ENCODE results near the gene TRIM68. TPM values are rescaled to one million over a fixed set of nuclear protein-coding genes. Genes with fewer than 3 reads are reported as not detected.
A peak's percentile ranks its signal among the peaks of the same experiment; 100 is the strongest.

TRIM68 gene
- 10 to 100 TPM; 14.9 to 15.9 TPM for total RNA-seq

- Mint-ChIP-seq H3K36me3 (peaks cover 13% of the 10 kb centered on the region), H3K9me3 (ENCODE audit: low read depth) (no peaks in the 10 kb centered on the region), H3K4me3 (peak within 1 kb of the TSS; percentile 87), H3K4me1 (peaks cover 41% of the 10 kb centered on the region), H3K27ac (peak within 1 kb of the TSS; percentile 92), H3K27me3 (no peaks in the 10 kb centered on the region)
- DNase-seq: peak; percentile 97
- CTCF ChIA-PET: interaction anchor here (0.6 to 4.8 kb wide), 4 partner anchors 402 to 474 kb away, joined by 3 to 21 read pairs (median 4); no protein-coding TSS in a partner anchor
- peak; percentile 100 for ATAC-seq
Observed at GRCh38 chr11:4607781-4608666, at the start of gene TRIM68. TSS of gene TRIM68 (minus strand) at chr11:4608231. CDS start at chr11:4605504, 2,727 bp downstream.

GRCh38 chr11:4654635-4655369 lies 46.8 kb upstream of the TRIM68 start:
- Mint-ChIP-seq H3K27me3 (peaks cover 13% of the 10 kb centered on the region), H3K36me3 (no peaks in the 10 kb centered on the region), H3K4me3 (no peak overlapping the region), H3K9me3 (ENCODE audit: low read depth) (no peaks in the 10 kb centered on the region), H3K27ac (peak overlapping the region; percentile 34), H3K4me1 (no peaks in the 10 kb centered on the region)
- DNase-seq (no peak), ATAC-seq (peak; percentile 66)
- CTCF ChIA-PET: no interaction called here

DNA sequence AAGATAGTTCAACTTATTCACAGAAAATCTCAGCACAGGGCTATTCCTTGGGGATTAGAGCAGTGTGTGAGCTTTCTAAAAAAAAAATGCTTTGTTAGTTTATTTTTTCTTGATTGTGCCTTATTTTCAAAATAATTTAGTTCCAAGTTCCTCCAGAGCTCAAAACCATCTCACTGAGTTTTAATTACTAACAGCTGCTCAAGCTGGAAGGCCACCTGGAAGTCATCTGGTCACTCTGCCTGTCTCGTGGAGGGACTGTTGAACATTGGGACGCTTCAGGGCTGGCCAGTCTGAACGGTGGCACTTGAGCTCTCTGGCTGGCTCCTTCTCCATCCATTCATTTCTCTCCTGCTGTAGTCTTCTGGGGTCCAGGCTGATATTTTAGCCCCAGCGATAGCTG lies 39.7 kb upstream of the TRIM68 start:
- Mint-ChIP-seq H3K27ac (no peak overlapping the region), H3K4me3 (no peak overlapping the region), H3K9me3 (ENCODE audit: low read depth) (no peaks in the 10 kb centered on the region), H3K36me3 (no peaks in the 10 kb centered on the region), H3K4me1 (no peaks in the 10 kb centered on the region), H3K27me3 (peaks cover 14% of the 10 kb centered on the region)
- CTCF ChIA-PET: interaction anchor here (1.3 kb wide), 1 partner anchor 11 kb away, joined by 5 read pairs; the partner anchor contains the start of gene OR51D1
- no peak for ATAC-seq
- DNase-seq: no peak

DNA sequence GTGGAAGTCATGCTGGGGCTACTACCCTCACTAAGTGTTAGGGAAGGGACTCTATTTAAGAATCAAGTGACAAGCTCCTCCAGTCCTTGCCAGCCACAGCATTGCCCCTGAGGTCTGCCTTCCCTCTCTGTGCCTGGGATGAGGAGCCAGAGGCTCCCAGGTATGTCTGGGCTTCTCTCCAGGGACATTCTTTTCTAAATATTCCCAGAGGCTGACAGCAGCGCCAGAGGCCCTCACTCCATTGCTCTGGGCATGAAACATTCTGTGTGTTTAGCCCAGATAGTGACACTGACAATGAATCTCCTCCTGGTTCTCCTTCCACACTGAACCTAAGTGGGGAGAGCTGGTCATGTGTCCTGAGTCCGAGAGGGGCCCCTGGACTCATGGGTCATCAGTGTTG lies 37.9 kb upstream of the TRIM68 start:
- ATAC-seq (no peak), DNase-seq (no peak)
- Mint-ChIP-seq H3K4me1 (no peaks in the 10 kb centered on the region), H3K9me3 (ENCODE audit: low read depth) (no peaks in the 10 kb centered on the region), H3K36me3 (no peaks in the 10 kb centered on the region), H3K27ac (no peak overlapping the region), H3K27me3 (peaks cover 12% of the 10 kb centered on the region), H3K4me3 (no peak overlapping the region)
- CTCF ChIA-PET: interaction anchor here (1.0 kb wide), 1 partner anchor 9 kb away, joined by 3 read pairs; the partner anchor contains the start of gene OR51D1

- no peaks in the 10 kb centered on the region for H3K4me1 Mint-ChIP-seq
- CTCF ChIA-PET: no interaction called here
Observed at GRCh38 chr11:4644233-4644632, 36.2 kb upstream of the TRIM68 start.

DNA sequence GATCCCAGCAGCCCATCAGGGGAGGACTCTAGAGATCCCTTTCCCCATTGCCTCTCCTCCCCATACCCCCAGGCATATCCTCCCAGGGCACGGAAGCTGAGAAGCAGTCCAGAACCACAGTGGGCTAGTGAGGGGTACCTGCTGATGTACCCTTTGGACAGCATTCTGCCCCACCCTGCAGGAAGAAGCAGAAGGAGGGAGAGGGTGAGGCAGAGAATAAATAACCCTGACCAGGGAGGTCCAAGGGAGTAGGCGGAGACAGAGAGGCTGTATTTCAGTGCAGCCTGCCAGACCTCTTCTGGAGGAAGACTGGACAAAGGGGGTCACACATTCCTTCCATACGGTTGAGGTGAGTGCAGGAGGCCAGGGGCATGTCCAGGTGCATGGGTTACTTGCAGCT lies 35.7 kb upstream of the TRIM68 start, which contains the start of gene OR51E1:
OR51E1 (plus strand) TSS at position 301 of the 400 bp plus-strand sequence. CDS start 8,545 bp downstream, outside the sequence.
- H3K9me3 Mint-ChIP-seq (ENCODE audit: low read depth): no peaks in the 10 kb centered on the region
- no peak within 1 kb of the TSS for H3K27ac Mint-ChIP-seq
- H3K4me3 Mint-ChIP-seq: no peak within 1 kb of the TSS
- CTCF ChIA-PET: no interaction called here
- H3K27me3 Mint-ChIP-seq: peaks cover 8% of the 10 kb centered on the region
- DNase-seq (no peak), ATAC-seq (no peak)
- H3K4me1 Mint-ChIP-seq: no peaks in the 10 kb centered on the region
- no peaks in the 10 kb centered on the region for H3K36me3 Mint-ChIP-seq

More at GRCh38 chr11:4644233-4644632, 36.2 kb upstream of the TRIM68 start:
- H3K27ac Mint-ChIP-seq: no peak overlapping the region
- H3K9me3 Mint-ChIP-seq (ENCODE audit: low read depth): no peaks in the 10 kb centered on the region
- no peak for DNase-seq
- H3K36me3 Mint-ChIP-seq: no peaks in the 10 kb centered on the region
- H3K27me3 Mint-ChIP-seq: peaks cover 8% of the 10 kb centered on the region
- no peak overlapping the region for H3K4me3 Mint-ChIP-seq
- no peak for ATAC-seq

- peaks cover 8% of the 10 kb centered on the region for H3K27me3 Mint-ChIP-seq
- no peaks in the 10 kb centered on the region for H3K36me3 Mint-ChIP-seq
- no peak overlapping the region for H3K4me3 Mint-ChIP-seq
- H3K9me3 Mint-ChIP-seq (ENCODE audit: low read depth): no peaks in the 10 kb centered on the region
- ATAC-seq (no peak), DNase-seq (no peak)
- no peak overlapping the region for H3K27ac Mint-ChIP-seq
- no peaks in the 10 kb centered on the region for H3K4me1 Mint-ChIP-seq
- CTCF ChIA-PET: no interaction called here
Observed at GRCh38 chr11:4643076-4643475, 35.0 kb upstream of the TRIM68 start.

- CTCF ChIA-PET: no interaction called here
- Mint-ChIP-seq H3K27me3 (peaks cover 8% of the 10 kb centered on the region), H3K9me3 (ENCODE audit: low read depth) (no peaks in the 10 kb centered on the region), H3K36me3 (no peaks in the 10 kb centered on the region), H3K4me3 (no peak overlapping the region), H3K27ac (no peak overlapping the region), H3K4me1 (no peaks in the 10 kb centered on the region)
- no peak for DNase-seq
- no peak for ATAC-seq
Observed at GRCh38 chr11:4642043-4642442, 34.0 kb upstream of the TRIM68 start.

DNA sequence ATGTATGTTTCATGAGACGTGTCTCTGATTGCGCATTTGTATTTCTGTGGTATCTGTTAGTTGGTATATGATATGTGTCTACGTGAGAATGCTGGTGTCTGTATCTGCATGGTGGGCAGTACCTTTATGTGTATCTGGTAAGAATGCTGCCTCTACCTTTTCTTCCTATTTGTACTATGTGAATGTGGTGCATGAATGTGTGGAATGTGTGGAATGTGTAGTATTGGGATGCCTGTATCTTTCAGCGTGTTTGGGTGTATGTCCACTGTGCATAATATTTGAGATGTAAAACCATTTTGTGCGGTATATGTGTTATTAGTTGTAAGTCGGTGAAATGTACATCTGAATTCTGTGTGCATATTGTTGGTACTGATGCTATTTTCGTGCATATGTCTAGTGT lies 33.5 kb upstream of the TRIM68 start:
- Mint-ChIP-seq H3K27ac (no peak overlapping the region), H3K4me3 (no peak overlapping the region), H3K36me3 (no peaks in the 10 kb centered on the region), H3K27me3 (peaks cover 8% of the 10 kb centered on the region), H3K9me3 (ENCODE audit: low read depth) (no peaks in the 10 kb centered on the region), H3K4me1 (no peaks in the 10 kb centered on the region)
- CTCF ChIA-PET: no interaction called here
- no peak for DNase-seq
- ATAC-seq: no peak

DNA sequence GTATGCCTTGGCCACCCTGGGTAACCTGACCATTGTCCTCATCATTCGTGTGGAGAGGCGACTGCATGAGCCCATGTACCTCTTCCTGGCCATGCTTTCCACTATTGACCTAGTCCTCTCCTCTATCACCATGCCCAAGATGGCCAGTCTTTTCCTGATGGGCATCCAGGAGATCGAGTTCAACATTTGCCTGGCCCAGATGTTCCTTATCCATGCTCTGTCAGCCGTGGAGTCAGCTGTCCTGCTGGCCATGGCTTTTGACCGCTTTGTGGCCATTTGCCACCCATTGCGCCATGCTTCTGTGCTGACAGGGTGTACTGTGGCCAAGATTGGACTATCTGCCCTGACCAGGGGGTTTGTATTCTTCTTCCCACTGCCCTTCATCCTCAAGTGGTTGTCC lies 31.9 kb upstream of the TRIM68 start:
- Mint-ChIP-seq H3K9me3 (ENCODE audit: low read depth) (no peaks in the 10 kb centered on the region), H3K4me1 (no peaks in the 10 kb centered on the region), H3K27me3 (peaks cover 6% of the 10 kb centered on the region), H3K4me3 (no peak overlapping the region), H3K27ac (no peak overlapping the region), H3K36me3 (no peaks in the 10 kb centered on the region)
- DNase-seq: no peak
- ATAC-seq: no peak
- CTCF ChIA-PET: no interaction called here

- H3K4me3 Mint-ChIP-seq: no peak overlapping the region
- DNase-seq: no peak
- no peak overlapping the region for H3K27ac Mint-ChIP-seq
- no peaks in the 10 kb centered on the region for H3K4me1 Mint-ChIP-seq
- H3K36me3 Mint-ChIP-seq: no peaks in the 10 kb centered on the region
- peaks cover 5% of the 10 kb centered on the region for H3K27me3 Mint-ChIP-seq
- CTCF ChIA-PET: interaction anchor here (1.0 to 3.6 kb wide), 11 partner anchors 8 to 450 kb away, joined by 3 to 17 read pairs (median 5); no protein-coding TSS in a partner anchor
- H3K9me3 Mint-ChIP-seq (ENCODE audit: low read depth): no peaks in the 10 kb centered on the region
- no peak for ATAC-seq
Observed at GRCh38 chr11:4637662-4638047, 29.6 kb upstream of the TRIM68 start.

GRCh38 chr11:4636962-4637661 lies 29.1 kb upstream of the TRIM68 start, which contains the start of gene OR51D1:
TSS of gene OR51D1 (plus strand) at chr11:4637477. CDS start at chr11:4639791, 2,314 bp downstream.
- no peak within 1 kb of the TSS for H3K4me3 Mint-ChIP-seq
- H3K9me3 Mint-ChIP-seq (ENCODE audit: low read depth): no peaks in the 10 kb centered on the region
- H3K36me3 Mint-ChIP-seq: no peaks in the 10 kb centered on the region
- H3K27me3 Mint-ChIP-seq: peaks cover 8% of the 10 kb centered on the region
- H3K4me1 Mint-ChIP-seq: no peaks in the 10 kb centered on the region
- CTCF ChIA-PET: interaction anchor here (0.8 to 3.6 kb wide), 18 partner anchors 9 to 450 kb away, joined by 3 to 17 read pairs (median 4); no protein-coding TSS in a partner anchor
- ATAC-seq: peak; percentile 96
- H3K27ac Mint-ChIP-seq: no peak within 1 kb of the TSS
- DNase-seq: peak; percentile 76

DNA sequence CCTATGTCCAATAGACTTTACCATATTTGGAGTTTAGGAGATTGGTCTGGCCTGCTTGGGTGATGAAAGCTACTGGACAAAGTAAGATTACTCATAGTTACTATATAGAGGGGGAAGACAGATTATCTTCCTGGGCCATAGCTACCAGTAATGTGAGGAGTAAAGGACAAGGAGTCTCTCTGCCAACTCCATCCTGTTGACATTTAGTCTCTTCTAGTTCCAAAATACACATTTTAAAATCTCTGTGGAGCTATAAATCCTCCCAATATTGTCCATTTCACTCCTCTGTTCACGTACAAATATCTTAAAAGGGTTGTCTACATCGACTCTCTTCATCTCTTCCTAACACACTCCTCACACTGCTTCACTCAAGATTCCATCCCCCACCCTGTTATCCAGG lies 28.1 kb upstream of the TRIM68 start:
- CTCF ChIA-PET: interaction anchor here (0.6 to 3.6 kb wide), 13 partner anchors 8 to 449 kb away, joined by 3 to 17 read pairs (median 5); no protein-coding TSS in a partner anchor
- ATAC-seq (no peak), DNase-seq (no peak)
- Mint-ChIP-seq H3K4me3 (no peak overlapping the region), H3K4me1 (no peaks in the 10 kb centered on the region), H3K36me3 (no peaks in the 10 kb centered on the region), H3K27me3 (peaks cover 16% of the 10 kb centered on the region), H3K27ac (no peak overlapping the region), H3K9me3 (ENCODE audit: low read depth) (no peaks in the 10 kb centered on the region)

Measured in activated CD8-positive, alpha-beta memory T cell treated with anti-CD3 and anti-CD28 coated beads, Interleukin-2, amount 10 ng/mL, durations not matched to agents 7 days and 5 days (primary cell).